H1 (cell line): ENCODE data around the gene R3HDM2. TPM values are rescaled to one million over a fixed set of nuclear protein-coding genes. Genes with fewer than 3 reads are reported as not detected.

ENCODE experiments used
- CTCF ChIA-PET: fragments of 300-600 bp; sonication (Branson Sonifier 250); formaldehyde crosslinking; loops from one replicate; lab custom pipeline; 2021; ENCODE audit not compliant: partially characterized antibody; lab: Charles Lee
- POLR2A ChIA-PET: fragments of 300-600 bp; sonication (Branson Sonifier 250); formaldehyde crosslinking; loops from one replicate; lab custom pipeline; 2021; ENCODE audit warnings: inconsistent platforms; ENCODE audit not compliant: partially characterized antibody; lab: Charles Lee
- DNase-seq, 2 experiments: peaks; one replicate each; pipeline versions ENCODE4 v3.0.0 to v3.0.0-alpha.2; 2010 to 2022; ENCODE audit warnings: low spot score in 2 of 2, low read depth in 1 of 2, mixed read lengths in 1 of 2
- FAIRE-seq: peaks from 2 replicates; lab custom pipeline; 2011; peaks lifted over from hg19 to GRCh38; lab: Jason Lieb, UNC
- H2AFZ ChIP-seq: 2 replicates; pipeline ENCODE4 v1.8.1; 2012; ENCODE audit warnings: low read length, inconsistent platforms
- H2AK5ac ChIP-seq: 2 replicates; pipeline ENCODE4 v1.6.1; 2013; ENCODE audit warnings: low read depth, low read length
- H2BK120ac ChIP-seq: replicated peaks from 2 replicates; pipeline ENCODE3; 2013; ENCODE audit warnings: low read depth, low read length, inconsistent platforms
- H2BK12ac ChIP-seq: 2 replicates; pipeline ENCODE4 v1.6.1; 2013; ENCODE audit warnings: low read depth, low read length
- H2BK15ac ChIP-seq: 2 replicates; pipeline ENCODE4 v1.6.1; 2013; ENCODE audit warnings: low read length
- H2BK20ac ChIP-seq: 2 replicates; pipeline ENCODE4 v1.6.1; 2013; ENCODE audit warnings: low read length
- H2BK5ac ChIP-seq: 2 replicates; pipeline ENCODE4 v1.6.1; 2013; ENCODE audit warnings: low read depth, low read length
- H3K14ac ChIP-seq: 2 replicates; pipeline ENCODE4 v1.6.1; 2013; ENCODE audit warnings: inconsistent platforms; ENCODE audit not compliant: insufficient read length
- H3K18ac ChIP-seq: 2 replicates; pipeline ENCODE4 v1.6.1; 2013; ENCODE audit warnings: low read length; ENCODE audit errors: extremely low read depth
- H3K23ac ChIP-seq: 2 replicates; pipeline ENCODE4 v1.6.1; 2013; ENCODE audit warnings: inconsistent platforms; ENCODE audit not compliant: insufficient read length
- H3K23me2 ChIP-seq: 2 replicates; pipeline ENCODE4 v1.6.1; 2013; ENCODE audit warnings: low read depth, low read length
- H3K27ac ChIP-seq: 2 replicates; pipeline ENCODE4 v1.6.1; 2011; ENCODE audit warnings: low read depth, low read length, inconsistent platforms
- H3K27me3 ChIP-seq, 4 experiments: replicated peaks in 1 of 4; 1 replicate in 1 of 4; 2 replicates in 3 of 4; pipeline versions ENCODE4 v1.6.1 to v1.8.1; 2011 to 2013; ENCODE audit warnings: low read length in 3 of 4, mild to moderate bottlenecking in 3 of 4, inconsistent platforms in 2 of 4, mixed read lengths in 2 of 4, moderate library complexity in 1 of 4; ENCODE audit not compliant: control insufficient read depth in 3 of 4, insufficient read depth in 3 of 4; ENCODE audit errors: extremely low read depth in 1 of 4
- H3K36me3 ChIP-seq, 4 experiments: 2 replicates each; pipeline versions ENCODE4 v1.6.1 to v1.8.1; 2011 to 2013; ENCODE audit warnings: mild to moderate bottlenecking in 4 of 4, low read length in 3 of 4, moderate library complexity in 2 of 4, control low read depth in 1 of 4, inconsistent platforms in 1 of 4; ENCODE audit not compliant: insufficient read depth in 4 of 4, control insufficient read depth in 2 of 4
- H3K4ac ChIP-seq: replicated peaks from 2 replicates; pipeline ENCODE3; 2013; ENCODE audit warnings: low read length, low read depth, mixed read lengths, inconsistent platforms; ENCODE audit not compliant: insufficient read length
- H3K4me1 ChIP-seq, 4 experiments: replicated peaks in 1 of 4; 1 replicate in 1 of 4; 2 replicates in 3 of 4; pipeline versions ENCODE4 v1.6.1 to v1.8.1; 2011 to 2013; ENCODE audit warnings: low read length in 3 of 4, inconsistent platforms in 2 of 4, mixed read lengths in 1 of 4; ENCODE audit not compliant: insufficient read depth in 4 of 4, control insufficient read depth in 3 of 4
- H3K4me2 ChIP-seq, 2 experiments: 2 replicates each; pipeline versions ENCODE4 v1.6.1 to v1.8.1; 2011 to 2013; ENCODE audit warnings: low read depth in 2 of 2, low read length in 2 of 2, control low read depth in 1 of 2, inconsistent platforms in 1 of 2, mild to moderate bottlenecking in 1 of 2; ENCODE audit not compliant: insufficient read depth in 1 of 2
- H3K4me3 ChIP-seq, 4 experiments: fragments of 200-600, 300-600 bp in 1 of 4; sonication (generic), shearing (Covaris generic), sonication (Bioruptor Twin) in 1 of 4; 2 replicates each; pipeline versions ENCODE4 v1.5.1 to v1.8.1; 2011 to 2016; ENCODE audit warnings: low read length in 4 of 4, low read depth in 3 of 4, control low read depth in 2 of 4, inconsistent platforms in 2 of 4, mild to moderate bottlenecking in 2 of 4, mixed read lengths in 1 of 4, moderate library complexity in 1 of 4; ENCODE audit not compliant: insufficient read depth in 2 of 4; ENCODE audit errors: extremely low read depth in 1 of 4
- H3K56ac ChIP-seq: replicated peaks from 2 replicates; pipeline ENCODE3; 2013; ENCODE audit warnings: low read depth, mild to moderate bottlenecking, mixed read lengths, low read length, inconsistent platforms; ENCODE audit not compliant: insufficient read length
- H3K79me1 ChIP-seq: 2 replicates; pipeline ENCODE4 v1.6.1; 2013; ENCODE audit warnings: low read depth, low read length, control low read depth
- H3K79me2 ChIP-seq, 2 experiments: 2 replicates each; pipeline versions ENCODE4 v1.6.1 to v1.8.1; 2012 to 2013; ENCODE audit warnings: low read length in 2 of 2, mild to moderate bottlenecking in 2 of 2, inconsistent platforms in 1 of 2; ENCODE audit not compliant: insufficient read depth in 2 of 2, control insufficient read depth in 1 of 2
- H3K9ac ChIP-seq, 4 experiments: replicated peaks in 1 of 4; 1 replicate in 1 of 4; 2 replicates in 3 of 4; pipeline versions ENCODE4 v1.6.1 to v1.8.1; 2011 to 2013; ENCODE audit warnings: low read depth in 3 of 4, low read length in 3 of 4, control low read depth in 2 of 4, mild to moderate bottlenecking in 2 of 4, moderate library complexity in 2 of 4, inconsistent platforms in 1 of 4; ENCODE audit errors: extremely low read depth in 1 of 4
- H3K9me3 ChIP-seq, 2 experiments: 2 replicates each; pipeline versions ENCODE4 v1.6.1 to v1.8.1; 2012 to 2013; ENCODE audit warnings: mild to moderate bottlenecking in 2 of 2, moderate library complexity in 2 of 2, control low read depth in 1 of 2, inconsistent platforms in 1 of 2, low read depth in 1 of 2, low read length in 1 of 2, mixed read lengths in 1 of 2; ENCODE audit not compliant: insufficient read depth in 2 of 2
- H4K20me1 ChIP-seq, 2 experiments: replicated peaks in 1 of 2; 2 replicates each; pipeline versions ENCODE3 to v1.8.1; 2011 to 2013; ENCODE audit warnings: inconsistent platforms in 2 of 2, low read length in 2 of 2, mild to moderate bottlenecking in 1 of 2; ENCODE audit not compliant: insufficient read depth in 2 of 2, control insufficient read depth in 1 of 2
- H4K5ac ChIP-seq: 2 replicates; pipeline ENCODE4 v1.6.1; 2013; ENCODE audit warnings: low read length, low read depth, mixed read lengths, inconsistent platforms; ENCODE audit not compliant: insufficient read length
- H4K8ac ChIP-seq: 2 replicates; pipeline ENCODE4 v1.8.0; 2013; ENCODE audit warnings: mild to moderate bottlenecking, moderate library complexity, low read length, inconsistent platforms; ENCODE audit not compliant: insufficient read depth; ENCODE audit errors: extremely low read depth
- H4K91ac ChIP-seq: replicated peaks from 2 replicates; pipeline ENCODE3; 2013; ENCODE audit warnings: low read length, mixed read lengths, inconsistent platforms; ENCODE audit not compliant: insufficient read length
- ATF3 ChIP-seq: IDR thresholded peaks from 2 replicates; pipeline ENCODE4 v1.6.1; 2011; ENCODE audit warnings: low read depth, mild to moderate bottlenecking, low read length; ENCODE audit not compliant: insufficient read depth
- BACH1 ChIP-seq: IDR thresholded peaks from 2 replicates; pipeline ENCODE4 v1.6.1; 2012; ENCODE audit warnings: low read length, improper control_type of control experiment
- CBX5 ChIP-seq: fragments of 300-800, 300-1000 bp; sonication (generic); IDR thresholded peaks from 2 replicates; pipeline ENCODE4 v1.7.1; 2016; ENCODE audit warnings: antibody characterized with exemption, low read length, low read depth
- CEBPB ChIP-seq: IDR thresholded peaks from 2 replicates; pipeline ENCODE4 v1.6.1; 2012; ENCODE audit warnings: low read depth, low read length
- RNF2 ChIP-seq: fragments of 200-900, 300-1000 bp; sonication (generic); IDR thresholded peaks from 2 replicates; pipeline ENCODE4 v1.7.1; 2016; ENCODE audit warnings: borderline replicate concordance, low read depth, mild to moderate bottlenecking, antibody characterized with exemption, low read length; ENCODE audit not compliant: poor library complexity, severe bottlenecking; ENCODE audit errors: missing control alignments
- WGBS, 2 experiments: shearing (Covaris generic) in 1 of 2; methylation state at CpG; one replicate each; pipeline versions ENCODE4 v1.1.6 to v1.1.7; 2013 to 2015; ENCODE audit warnings: low lambda C conversion rate in 2 of 2, mixed read lengths in 2 of 2, inconsistent platforms in 1 of 2, low coverage in 1 of 2, missing lambda C conversion rate in 1 of 2; ENCODE audit not compliant: insufficient replicate concordance in 2 of 2, insufficient coverage in 1 of 2, insufficient read length in 1 of 2; ENCODE audit errors: extremely low coverage in 1 of 2, missing lambda C conversion rate in 1 of 2; 5-methylcytosine and 5-hydroxymethylcytosine counted together
- polyA plus RNA-seq, 7 experiments: library from polyadenylated mRNA; depleted of rRNA in 3 of 7; stranded (reverse) in 5 of 7; unstranded in 2 of 7; fragments of >200 nt in 5 of 7; fragments of 200-250 nt in 2 of 7; gene quantifications; 1 replicate in 5 of 7; 2 replicates in 1 of 7; 4 replicates in 1 of 7; pipeline versions ENCODE4 v1.2.1 to v1.2.3, GENCODE V29; 2011 to 2013; ENCODE audit warnings: missing spikeins in 2 of 7, mixed read lengths in 2 of 7
- total RNA-seq: library from RNA; stranded (reverse); fragmentation: NEBNext Ultra II Directional; extraction: Animal tissue kit (Norgen Biotek cat#: 25700); gene quantifications from 2 replicates; pipeline ENCODE4 v1.2.1, GENCODE V29; 2021

Gene R3HDM2
- total and polyA plus RNA-seq, 2 of the 8 experiments (the other 6 are each of a cell fraction or from before 2014, with no cell fraction given): 25.6 to 27.0 TPM

GRCh38 chr12:57460468-57460784 lies 29.6 kb upstream of the R3HDM2 start:
- peaks cover 0 to 16% of the 10 kb centered on the region in 2 experiments; a peak in 1 of 4 replicates for H3K79me2 ChIP-seq
- peaks cover 11% of the 10 kb centered on the region; the same call in 1 of the 2 replicates for H3K23me2 ChIP-seq
- no peak overlapping the region for H2AK5ac ChIP-seq
- H2BK120ac ChIP-seq: peak overlapping the region; percentile 34
- peak overlapping the region; percentile 84 to 95 for H3K4me2 ChIP-seq
- peaks cover 0 to 21% (median 13%) of the 10 kb centered on the region in 4 experiments; a peak in 6 of 7 replicates for H3K4me1 ChIP-seq
- H3K27me3 ChIP-seq: no peaks in the 10 kb centered on the region
- no peak overlapping the region for H4K8ac ChIP-seq
- H2BK20ac ChIP-seq: 0 out of 2 replicates have a peak overlapping the region, but pooled peaks have one; percentile 48
- H2BK15ac ChIP-seq: peak overlapping the region; percentile 92
- TF ChIP-seq RNF2 (no peak), CEBPB (no peak), ATF3 (no peak), CBX5 (no peak), BACH1 (no peak)
- TF ChIP-seq, all 59 proteins: peak for 0
- no peak overlapping the region for H3K23ac ChIP-seq
- peak overlapping the region; percentile 29 for H4K91ac ChIP-seq
- no peak overlapping the region for H3K14ac ChIP-seq
- peak overlapping the region; percentile 52 for H4K5ac ChIP-seq
- no peaks in the 10 kb centered on the region for H4K20me1 ChIP-seq
- no peak overlapping the region; a peak in 2 of 7 replicates for H3K9ac ChIP-seq
- ChIA-PET POLR2A (interaction anchor here (1.0 to 6.4 kb wide), 8 partner anchors 8 to 237 kb away, joined by 3 to 51 read pairs (median 4); partner anchors contain the start of genes INHBC and SHMT2), CTCF (interaction anchor here (0.6 to 18.5 kb wide), 7 partner anchors 19 to 272 kb away, joined by 3 to 478 read pairs (median 3); partner anchors contain the start of genes ARHGAP9, MARS1 and STAC3)
- H2BK12ac ChIP-seq: 0 out of 2 replicates have a peak overlapping the region, but pooled peaks have one; percentile 39
- H3K4ac ChIP-seq: peak overlapping the region; percentile 87
- no peak overlapping the region for H2AFZ ChIP-seq
- peak overlapping the region; percentile 67 to 91 (median 78) for H3K4me3 ChIP-seq
- DNase-seq (no peak), FAIRE-seq (no peak)
- H3K18ac ChIP-seq: peak overlapping the region; percentile 33
- no peak overlapping the region for H3K56ac ChIP-seq
- no peaks in the 10 kb centered on the region for H3K9me3 ChIP-seq
- H3K27ac ChIP-seq: peak overlapping the region; percentile 87; the same call in 1 of the 2 replicates
- WGBS, 2 experiments: 0% methylated on average over 5 of the region's 6 CpGs; no CpG with 5 or more reads in 1 of the 2 experiments
- peak overlapping the region; percentile 82; the same call in 1 of the 2 replicates for H2BK5ac ChIP-seq
- peaks cover 0 to 4% (median 0%) of the 10 kb centered on the region in 4 experiments; a peak in 2 of 8 replicates for H3K36me3 ChIP-seq
- no peaks in the 10 kb centered on the region for H3K79me1 ChIP-seq
